GM04504 (cell line): ENCODE results near the gene SMIM36.
A peak's percentile ranks its signal among the peaks of the same experiment; 100 is the strongest.
"Not testable (repeated sequence)": the region's sequence is repeated elsewhere in the genome, so short reads cannot be mapped to it uniquely, and the experiment has no call there.

ENCODE experiments used
- DNase-seq: peaks from one replicate; pipeline ENCODE4 v3.0.0-alpha.2; 2012; ENCODE audit warnings: low read depth

Gene SMIM36

GRCh38 chr17:55433629-55434422 is 77.4 kb downstream of the SMIM36 start:
- peak; percentile 88 for DNase-seq

GRCh38 chr17:55433029-55433628 is 78.1 kb downstream of the SMIM36 start:
- DNase-seq = no peak

- DNase-seq = no peak
These were observed 78.8 kb downstream of the SMIM36 start for GRCh38 chr17:55432358-55433028.

- not testable (repeated sequence) for DNase-seq
These were observed 79.3 kb downstream of the SMIM36 start for GRCh38 chr17:55431914-55432313.

GRCh38 chr17:55430541-55431288 is 80.5 kb downstream of the SMIM36 start:
- no peak for DNase-seq

GRCh38 chr17:55427587-55427882 is 83.7 kb downstream of the SMIM36 start:
- no peak for DNase-seq

GRCh38 chr17:55426851-55427586 is 84.2 kb downstream of the SMIM36 start:
- DNase-seq = no peak

- DNase-seq = no peak
These were observed 86.2 kb downstream of the SMIM36 start for GRCh38 chr17:55424893-55425540.

- no peak for DNase-seq
These were observed 87.7 kb downstream of the SMIM36 start for GRCh38 chr17:55423535-55423934.

GRCh38 chr17:55422828-55423164 is 88.5 kb downstream of the SMIM36 start:
- DNase-seq = not testable (repeated sequence)

GRCh38 chr17:55421179-55421934 is 89.9 kb downstream of the SMIM36 start, which contains the start of gene MMD:
Gene MMD (minus strand): TSS chr17:55421835. CDS start chr17:55421695, 140 bp downstream.
- DNase-seq = no peak

GRCh38 chr17:55420776-55421178 is 90.5 kb downstream of the SMIM36 start:
- DNase-seq = no peak

GRCh38 chr17:55420067-55420775 is 91.0 kb downstream of the SMIM36 start:
- no peak for DNase-seq

- no peak for DNase-seq
These were observed 92.6 kb downstream of the SMIM36 start for GRCh38 chr17:55418369-55419268.

GRCh38 chr17:55417411-55418268 is 93.6 kb downstream of the SMIM36 start:
- DNase-seq = no peak

GRCh38 chr17:55416470-55417052 is 94.7 kb downstream of the SMIM36 start:
- no peak for DNase-seq

GRCh38 chr17:55416000-55416399 is 95.3 kb downstream of the SMIM36 start:
- DNase-seq = no peak

- no peak for DNase-seq
These were observed 96.3 kb downstream of the SMIM36 start for GRCh38 chr17:55414983-55415382.
